Activated naive CD4-positive, alpha-beta T cell treated with anti-CD3 and anti-CD28 coated beads for 36 hours (primary cell): ENCODE data around the gene PIK3R2. TPM values are rescaled to one million over a fixed set of nuclear protein-coding genes. Genes with fewer than 3 reads are reported as not detected.

Experiments
- CTCF ChIA-PET: fragments of 350-600 bp; sonication (Branson Sonifier 250); formaldehyde crosslinking; loops from one replicate; lab custom pipeline; 2021; ENCODE audit warnings: antibody characterized with exemption; lab: Charles Lee
- DNase-seq: peaks from one replicate; pipeline ENCODE4 v3.0.0-alpha.2; 2020
- H3K27ac Mint-ChIP-seq: one replicate; pipeline ENCODE4 v1.8.0; 2021; ENCODE audit warnings: mild to moderate bottlenecking, mixed read lengths
- H3K27me3 Mint-ChIP-seq: one replicate; pipeline ENCODE4 v1.8.0; 2021; ENCODE audit warnings: low read depth, mixed read lengths
- H3K36me3 Mint-ChIP-seq: one replicate; pipeline ENCODE4 v1.8.0; 2021; ENCODE audit warnings: low read depth, mixed read lengths
- H3K4me1 Mint-ChIP-seq: one replicate; pipeline ENCODE4 v1.8.0; 2021; ENCODE audit warnings: low read depth, mixed read lengths
- H3K4me3 Mint-ChIP-seq: one replicate; pipeline ENCODE4 v1.8.0; 2021; ENCODE audit warnings: mild to moderate bottlenecking, moderate library complexity, mixed read lengths
- H3K9me3 Mint-ChIP-seq: one replicate; pipeline ENCODE4 v1.8.0; 2021; ENCODE audit warnings: mixed read lengths
- intact Hi-C: fragments of 100-400 bp; cut with micrococcal nuclease; formaldehyde crosslinking; loops from one replicate; pipeline ENCODE4 v1.15.1; 2023
- total RNA-seq, 2 experiments: library from RNA; stranded (reverse); gene quantifications; one replicate each; pipeline ENCODE4 v1.2.3, GENCODE V29; 2021

PIK3R2 gene
- total RNA-seq, 2 experiments from 2014 or later = 16.1 to 16.3 TPM

DNA sequence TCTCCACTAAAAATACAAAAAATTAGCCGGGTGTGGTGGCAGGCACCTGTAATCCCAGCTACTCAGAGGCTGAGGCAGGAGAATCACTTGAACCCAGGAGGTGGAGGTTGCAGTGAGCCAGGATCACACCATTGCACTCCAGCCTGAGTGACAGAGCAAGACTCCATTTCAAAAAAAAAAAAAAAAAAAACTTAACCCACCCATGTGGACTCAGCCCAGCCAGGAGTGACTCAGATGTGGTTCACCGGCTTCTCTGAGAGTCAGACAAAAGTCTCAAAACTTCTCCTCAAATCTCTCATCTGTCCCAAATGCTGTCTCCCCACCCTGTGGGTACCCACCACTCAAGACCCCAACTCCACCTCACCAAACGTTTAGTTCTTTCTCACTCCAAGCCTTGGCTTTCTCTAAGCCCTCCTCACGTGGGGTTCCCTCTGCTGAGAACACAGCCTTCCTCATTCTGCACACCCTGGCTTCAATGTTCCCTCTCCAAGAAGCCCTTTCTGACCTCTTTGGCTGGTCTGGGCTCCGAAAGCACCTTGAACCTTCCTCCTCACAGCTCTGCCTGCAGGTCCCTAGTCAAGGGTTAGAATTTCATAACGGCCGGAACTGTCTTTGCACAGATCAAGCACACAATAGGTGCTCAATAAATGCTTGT, 61.9 kb downstream of the PIK3R2 start:
- no peak for DNase-seq
- Mint-ChIP-seq H3K4me3 (no peak overlapping the region), H3K27me3 (peaks cover 3% of the 10 kb centered on the region), H3K27ac (no peak overlapping the region), H3K36me3 (no peaks in the 10 kb centered on the region), H3K4me1 (no peaks in the 10 kb centered on the region), H3K9me3 (no peaks in the 10 kb centered on the region)
- intact Hi-C loops = no loop called here
- CTCF ChIA-PET = interaction anchor here (0.7 kb wide), 1 partner anchor 57 kb away, joined by 3 read pairs; no protein-coding TSS in a partner anchor

DNA sequence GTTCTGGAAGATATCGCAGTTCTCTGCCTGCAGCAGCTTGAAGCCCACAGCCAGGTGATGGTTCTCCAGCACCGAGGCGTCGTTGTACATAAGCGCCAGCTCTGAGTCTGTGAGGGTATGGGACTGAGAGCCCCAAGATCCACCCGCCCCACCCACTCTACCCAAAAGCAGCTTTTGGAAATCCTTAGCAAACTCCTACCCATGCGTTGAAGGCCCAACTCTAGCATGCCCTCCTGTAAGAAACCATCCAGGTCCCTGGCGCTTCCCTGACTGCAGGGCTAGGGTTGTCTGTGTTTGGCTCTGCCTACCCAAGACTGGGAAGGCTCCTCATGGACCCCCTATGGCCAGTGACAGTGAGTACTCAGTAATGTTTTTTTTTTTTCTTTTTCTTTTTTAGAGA, 63.8 kb downstream of the PIK3R2 start:
- CTCF ChIA-PET = interaction anchor here (0.6 to 0.7 kb wide), 2 partner anchors 7 to 10 kb away, joined by 3 to 4 read pairs; no protein-coding TSS in a partner anchor
- Mint-ChIP-seq H3K9me3 (no peaks in the 10 kb centered on the region), H3K4me1 (peaks cover 2% of the 10 kb centered on the region), H3K36me3 (no peaks in the 10 kb centered on the region), H3K27me3 (peaks cover 8% of the 10 kb centered on the region), H3K27ac (no peak overlapping the region), H3K4me3 (no peak overlapping the region)
- intact Hi-C loops = no loop called here
- no peak for DNase-seq

DNA sequence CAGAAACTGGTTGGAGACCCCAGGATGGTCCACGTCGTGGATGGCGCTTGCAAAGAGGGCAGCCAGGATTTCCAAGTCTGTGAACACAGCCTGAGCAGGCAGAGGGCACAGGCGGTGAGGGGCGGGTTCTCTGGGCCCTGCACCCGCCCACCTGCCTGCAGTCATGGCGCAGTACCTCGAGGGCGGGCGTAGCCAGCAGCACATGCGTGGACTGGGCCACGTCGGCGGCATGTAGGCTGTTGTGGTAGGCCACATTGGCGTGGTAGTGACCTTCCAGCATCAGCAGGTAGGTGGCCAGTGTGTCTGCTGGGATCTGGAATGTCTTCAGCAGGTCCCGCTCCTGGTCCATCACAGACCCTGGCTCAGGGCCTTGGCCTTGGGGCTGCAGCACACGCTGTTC, 65.2 kb downstream of the PIK3R2 start:
- no peaks in the 10 kb centered on the region for H3K36me3 Mint-ChIP-seq
- no peak for DNase-seq
- intact Hi-C loops = no loop called here
- no peak overlapping the region for H3K4me3 Mint-ChIP-seq
- no peak overlapping the region for H3K27ac Mint-ChIP-seq
- CTCF ChIA-PET = no interaction called here
- H3K27me3 Mint-ChIP-seq = peaks cover 11% of the 10 kb centered on the region
- H3K9me3 Mint-ChIP-seq = no peaks in the 10 kb centered on the region
- peaks cover 2% of the 10 kb centered on the region for H3K4me1 Mint-ChIP-seq

DNA sequence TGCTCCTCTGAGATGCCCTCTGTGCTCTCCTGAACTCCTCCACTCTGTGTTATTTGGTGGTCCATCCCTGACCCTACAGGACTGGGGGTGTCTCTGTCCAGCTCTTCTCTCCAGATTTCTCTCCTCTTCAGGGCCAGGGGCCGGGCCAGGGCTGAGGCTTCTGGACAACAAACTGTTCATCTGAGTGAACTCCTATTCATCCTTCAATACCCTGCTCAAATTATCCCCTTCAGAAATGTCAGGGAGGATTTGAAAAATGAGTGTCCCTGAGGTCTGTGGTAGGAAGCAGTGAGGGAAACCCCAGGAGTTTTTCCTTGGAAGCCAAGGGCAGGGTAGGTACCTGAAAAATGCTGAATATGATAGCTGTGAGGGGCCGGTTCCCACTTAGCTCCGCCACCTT, 65.6 kb downstream of the PIK3R2 start:
- Mint-ChIP-seq H3K27me3 (peaks cover 14% of the 10 kb centered on the region), H3K9me3 (no peaks in the 10 kb centered on the region), H3K27ac (no peak overlapping the region), H3K36me3 (no peaks in the 10 kb centered on the region), H3K4me3 (no peak overlapping the region), H3K4me1 (peaks cover 2% of the 10 kb centered on the region)
- CTCF ChIA-PET = no interaction called here
- intact Hi-C loops = no loop called here
- no peak for DNase-seq

Other genes starting within 250 kb of the PIK3R2 start
- gene CCDC124, start 220.1 kb upstream of the PIK3R2 start, total RNA-seq = 100 to 1,000 TPM; 107 to 118 TPM
- under 1 TPM; 0.21 to 0.30 TPM for gene KCNN1, start 186.1 kb upstream of the PIK3R2 start, total RNA-seq
- 10 to 100 TPM; 17.7 to 19.0 TPM for gene ARRDC2, start 145.0 kb upstream of the PIK3R2 start, total RNA-seq
- 10 to 100 TPM; 10.1 to 14.4 TPM for gene IL12RB1, start 66.2 kb upstream of the PIK3R2 start, total RNA-seq
- gene MAST3, start 55.4 kb upstream of the PIK3R2 start, total RNA-seq = 10 to 100 TPM; 12.8 to 13.5 TPM
- gene IFI30, start 20.6 kb downstream of the PIK3R2 start, total RNA-seq = 10 to 100 TPM; 19.0 to 20.8 TPM
- 1 to 10 TPM; 6.3 to 6.5 TPM for gene MPV17L2, start 40.1 kb downstream of the PIK3R2 start, total RNA-seq
- gene RAB3A, start 50.9 kb downstream of the PIK3R2 start, total RNA-seq = 1 to 10 TPM; 3.8 to 6.0 TPM
- under 1 TPM in 1 of 2 experiments, not detected in 1; 0.10 TPM for gene PDE4C, start 73.3 kb downstream of the PIK3R2 start, total RNA-seq
- gene IQCN, start 121.3 kb downstream of the PIK3R2 start, total RNA-seq = under 1 TPM in 1 of 2 experiments, not detected in 1; 0.19 TPM
- gene JUND, start 128.5 kb downstream of the PIK3R2 start, total RNA-seq = 100 to 1,000 TPM in 1 of 2 experiments, 10 to 100 TPM in 1; 87.9 to 105 TPM
- gene LSM4, start 169.9 kb downstream of the PIK3R2 start, total RNA-seq = 100 to 1,000 TPM; 439 to 451 TPM
- 10 to 100 TPM; 14.4 to 15.6 TPM for gene PGPEP1, start 187.4 kb downstream of the PIK3R2 start, total RNA-seq
- under 1 TPM in 1 of 2 experiments, not detected in 1; 0.20 TPM for gene GDF15, start 233.0 kb downstream of the PIK3R2 start, total RNA-seq
- not detected for gene LRRC25, start 244.5 kb downstream of the PIK3R2 start, total RNA-seq